Right lobe of liver (tissue), 6 donors: ENCODE data around the gene PRKAG2. TPM values are rescaled to one million over a fixed set of nuclear protein-coding genes. Genes with fewer than 3 reads are reported as not detected.

Source experiments
- ATAC-seq, 4 donors: fragments of 200-7000 bp; cut with Tn5 transposase; one replicate each; pipeline ENCODE4 v1.9.1; 2020; ENCODE audit warnings: mild to moderate bottlenecking in 4 of 4, moderate library complexity in 4 of 4
- DNase-seq, 3 donors: peaks; one replicate each; pipeline ENCODE4 v3.0.0-alpha.2; 2020
- H3K27ac ChIP-seq, 3 donors: fragments of 200-600 bp; one replicate each; pipeline ENCODE4 v1.8.0; 2022
- H3K27me3 ChIP-seq, 2 donors: fragments of 200-600 bp; one replicate each; pipeline ENCODE4 v1.8.0; 2022
- H3K36me3 ChIP-seq, 4 donors: fragments of 200-600 bp; sonication (generic) in 1 of 4; one replicate each; pipeline versions ENCODE4 v1.5.1 to v1.8.0; 2017 to 2022; ENCODE audit warnings: control low read depth in 1 of 4
- H3K4me1 ChIP-seq, 4 donors: fragments of 200-600 bp; sonication (generic) in 1 of 4; one replicate each; pipeline versions ENCODE4 v1.5.1 to v1.8.0; 2017 to 2022; ENCODE audit warnings: control low read depth in 1 of 4
- H3K4me3 ChIP-seq, 3 donors: fragments of 200-600 bp; one replicate each; pipeline ENCODE4 v1.8.0; 2022
- H3K9me3 ChIP-seq, 4 donors: fragments of 200-600 bp; sonication (generic) in 1 of 4; one replicate each; pipeline versions ENCODE4 v1.5.1 to v1.8.0; 2017 to 2022; ENCODE audit warnings: control low read depth in 1 of 4
- POLR2A ChIP-seq: fragments of 450-650 bp; IDR thresholded peaks from one replicate; pipeline ENCODE4 v1.6.1; 2017; ENCODE audit warnings: antibody characterized with exemption, mild to moderate bottlenecking
- WGBS: methylation state at CpG from one replicate; pipeline ENCODE4 v1.1.6; 2018; ENCODE audit warnings: low coverage, low lambda C conversion rate; ENCODE audit not compliant: insufficient coverage; ENCODE audit errors: missing lambda C conversion rate; 5-methylcytosine and 5-hydroxymethylcytosine counted together
- intact Hi-C, 2 donors: fragments of 100-400 bp; cut with DNase I; formaldehyde crosslinking; loops; one replicate each; pipeline versions ENCODE4 v1.11.2 to v1.14.1; 2022
- total RNA-seq, 6 experiments: library from RNA; depleted of rRNA in 2 of 6; stranded (reverse); fragments of >200 nt in 2 of 6; fragmentation: NEBNext Ultra II Directional in 3 of 6; extraction: Animal tissue kit (Norgen Biotek cat#: 25700) in 3 of 6; gene quantifications; one replicate each; pipeline versions ENCODE4 v1.1.0 to v1.2.4, GENCODE V29; 2016 to 2023
- TF ChIP-seq, protein P1 (sequence below), 4 donors: fragments of 200-600 bp in 3 of 4; fragments of 450-650 bp in 1 of 4; IDR thresholded peaks; one replicate each; pipeline versions ENCODE4 v1.5.1 to v1.8.0; 2016 to 2022; ENCODE audit warnings: antibody characterized with exemption in 4 of 4, mild to moderate bottlenecking in 2 of 4
- donor health status: DM: no; HTN: yes; CAD: no.
- donor health status: DM: no; HTN: no; CAD: no.
- donor health status: DM: no; HTN: no; CAD: no.
- donor health status: DM: no; HTN: yes; CAD: no.
- donor health status: DM: no; HTN: yes; CAD: no.

The PRKAG2 gene
- total RNA-seq, 6 experiments from 2014 or later, result 20.6 to 63.6 (median 29.5) TPM

DNA sequence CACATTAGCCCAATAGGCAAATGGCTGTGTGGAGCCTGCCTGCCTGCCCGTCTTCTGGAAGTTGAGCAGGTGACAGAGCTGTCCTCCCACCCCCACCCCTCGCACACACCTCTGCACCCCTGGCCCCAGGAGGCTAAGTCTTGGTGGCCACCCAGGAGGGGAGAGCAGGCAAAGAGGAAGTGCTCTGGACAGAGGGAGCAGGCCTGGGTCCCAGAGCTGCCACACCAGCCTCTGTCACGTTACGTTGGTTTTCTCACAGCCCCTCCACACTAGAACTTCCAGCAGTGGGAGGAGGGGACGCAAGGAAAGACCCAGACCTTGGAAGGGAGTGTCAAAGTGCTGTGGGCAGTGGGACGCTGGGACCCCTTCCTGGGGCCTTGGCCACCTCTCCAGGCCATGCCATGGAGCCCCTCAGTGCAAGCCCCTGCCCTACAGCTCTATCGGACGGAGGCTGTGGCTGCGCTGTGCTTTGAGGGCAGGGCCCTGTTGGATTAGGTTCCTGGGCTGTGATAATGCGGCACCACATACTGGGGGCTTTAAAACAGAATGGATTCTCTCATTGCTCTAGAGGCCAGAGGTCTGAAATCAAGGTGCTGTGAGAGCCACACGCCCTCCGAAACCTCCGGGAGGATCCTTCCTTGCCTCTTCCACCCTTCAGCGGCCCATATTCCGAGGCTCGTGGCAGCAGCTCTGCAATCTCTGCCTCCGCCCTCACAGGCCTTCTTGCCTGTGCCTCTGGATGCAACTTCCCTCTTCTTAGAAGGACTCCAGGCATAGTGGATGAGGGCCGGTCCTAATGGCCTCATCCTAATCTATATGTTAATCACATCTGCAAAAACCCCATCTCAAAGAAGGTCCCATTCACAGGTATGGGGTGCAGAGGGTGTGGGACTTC, 9.9 kb downstream of the PRKAG2 start:
- H3K36me3 ChIP-seq, result no peaks in the 10 kb centered on the region
- ATAC-seq, result no peak
- H3K4me3 ChIP-seq, result no peak overlapping the region
- WGBS, result 76% methylated on average over 3 of the region's 18 CpGs
- intact Hi-C loops, result no loop called here
- TF ChIP-seq POLR2A, result no peak
- TF ChIP-seq, protein P1, sequence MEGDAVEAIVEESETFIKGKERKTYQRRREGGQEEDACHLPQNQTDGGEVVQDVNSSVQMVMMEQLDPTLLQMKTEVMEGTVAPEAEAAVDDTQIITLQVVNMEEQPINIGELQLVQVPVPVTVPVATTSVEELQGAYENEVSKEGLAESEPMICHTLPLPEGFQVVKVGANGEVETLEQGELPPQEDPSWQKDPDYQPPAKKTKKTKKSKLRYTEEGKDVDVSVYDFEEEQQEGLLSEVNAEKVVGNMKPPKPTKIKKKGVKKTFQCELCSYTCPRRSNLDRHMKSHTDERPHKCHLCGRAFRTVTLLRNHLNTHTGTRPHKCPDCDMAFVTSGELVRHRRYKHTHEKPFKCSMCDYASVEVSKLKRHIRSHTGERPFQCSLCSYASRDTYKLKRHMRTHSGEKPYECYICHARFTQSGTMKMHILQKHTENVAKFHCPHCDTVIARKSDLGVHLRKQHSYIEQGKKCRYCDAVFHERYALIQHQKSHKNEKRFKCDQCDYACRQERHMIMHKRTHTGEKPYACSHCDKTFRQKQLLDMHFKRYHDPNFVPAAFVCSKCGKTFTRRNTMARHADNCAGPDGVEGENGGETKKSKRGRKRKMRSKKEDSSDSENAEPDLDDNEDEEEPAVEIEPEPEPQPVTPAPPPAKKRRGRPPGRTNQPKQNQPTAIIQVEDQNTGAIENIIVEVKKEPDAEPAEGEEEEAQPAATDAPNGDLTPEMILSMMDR (IDR thresholded peaks at IDR 0.05), result no peak
- peak overlapping the region; percentile 26 to 94 (median 91) for H3K27ac ChIP-seq
- peak in 2 of 3 donors; percentile 7 to 47 for DNase-seq
- H3K4me1 ChIP-seq, result peaks cover 0 to 84% (median 42%) of the 10 kb centered on the region in 4 donors
- no peaks in the 10 kb centered on the region for H3K9me3 ChIP-seq
- no peaks in the 10 kb centered on the region for H3K27me3 ChIP-seq

DNA sequence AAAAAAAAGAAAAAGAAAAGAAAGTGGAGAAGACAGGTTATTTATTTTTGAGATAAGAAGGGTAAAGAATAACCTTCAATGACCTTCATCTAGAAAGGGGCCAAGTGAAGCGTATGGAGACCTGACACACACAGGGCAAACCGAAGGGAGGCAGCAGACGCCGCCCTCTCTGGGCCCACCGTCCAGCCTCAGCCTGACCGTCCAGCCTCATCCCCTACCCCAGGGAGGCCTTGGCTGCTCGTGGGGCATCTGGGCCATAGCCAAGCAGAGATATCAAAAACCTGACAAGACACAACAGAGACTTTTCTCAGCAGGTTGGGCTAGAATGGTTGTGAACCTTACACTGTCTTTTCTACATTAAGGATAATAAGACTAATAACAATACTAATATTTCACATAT, 10.9 kb downstream of the PRKAG2 start:
- peak overlapping the region in 2 of 3 donors; percentile 75 to 94 for H3K27ac ChIP-seq
- no peak for ATAC-seq
- peaks cover 0 to 84% (median 38%) of the 10 kb centered on the region in 4 donors for H3K4me1 ChIP-seq
- H3K4me3 ChIP-seq, result no peak overlapping the region
- intact Hi-C loops, result no loop called here
- TF ChIP-seq, protein P1 (IDR thresholded peaks at IDR 0.05), result no peak
- TF ChIP-seq POLR2A, result no peak
- no peaks in the 10 kb centered on the region for H3K27me3 ChIP-seq
- WGBS, result 88% methylated on average over 7 of the region's 7 CpGs
- H3K36me3 ChIP-seq, result no peaks in the 10 kb centered on the region
- H3K9me3 ChIP-seq, result no peaks in the 10 kb centered on the region
- DNase-seq, result peak in 1 of 3 donors; percentile 5

DNA sequence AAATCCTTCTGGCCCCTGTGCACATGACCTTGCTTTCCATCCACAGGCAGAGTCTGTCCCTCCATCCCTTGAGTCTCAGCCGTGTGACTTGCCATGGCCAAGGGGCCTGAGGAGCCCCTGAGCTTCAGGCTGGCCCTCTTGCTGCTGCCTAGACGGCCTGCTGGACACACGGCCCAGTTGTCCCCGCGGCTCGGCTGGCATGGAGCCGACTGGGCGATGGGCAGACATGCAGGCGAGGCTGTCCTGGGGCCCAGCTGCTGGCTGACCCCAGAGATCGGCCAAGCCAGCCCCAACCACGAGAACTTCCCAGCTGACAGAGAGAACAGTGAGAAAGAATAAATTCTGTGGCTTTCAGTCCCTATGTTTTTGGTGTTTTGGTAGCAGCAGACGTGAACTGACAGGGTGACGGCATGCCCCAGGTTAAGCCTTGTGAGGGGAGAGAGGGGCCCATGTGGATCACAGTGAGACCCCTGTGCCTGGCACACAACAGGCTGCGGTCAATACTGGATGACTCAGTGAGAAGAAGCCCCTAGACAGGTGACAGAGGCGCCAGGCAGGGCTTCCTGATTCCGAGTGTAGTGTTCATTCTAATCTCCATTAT, 11.7 kb downstream of the PRKAG2 start:
- Histone ChIP-seq H3K4me1 (peaks cover 0 to 88% (median 37%) of the 10 kb centered on the region in 4 donors), H3K27me3 (no peaks in the 10 kb centered on the region), H3K36me3 (no peaks in the 10 kb centered on the region), H3K4me3 (no peak overlapping the region), H3K9me3 (no peaks in the 10 kb centered on the region), H3K27ac (peak overlapping the region in 2 of 3 donors; percentile 75 to 94)
- 43% methylated on average over 11 of the region's 16 CpGs for WGBS
- intact Hi-C loops, result no loop called here
- TF ChIP-seq POLR2A, result no peak
- TF ChIP-seq, protein P1 (IDR thresholded peaks at IDR 0.05), result no peak
- DNase-seq (peak; percentile 63 to 92 (median 86)), ATAC-seq (peak; percentile 4 to 60 (median 51))

DNA sequence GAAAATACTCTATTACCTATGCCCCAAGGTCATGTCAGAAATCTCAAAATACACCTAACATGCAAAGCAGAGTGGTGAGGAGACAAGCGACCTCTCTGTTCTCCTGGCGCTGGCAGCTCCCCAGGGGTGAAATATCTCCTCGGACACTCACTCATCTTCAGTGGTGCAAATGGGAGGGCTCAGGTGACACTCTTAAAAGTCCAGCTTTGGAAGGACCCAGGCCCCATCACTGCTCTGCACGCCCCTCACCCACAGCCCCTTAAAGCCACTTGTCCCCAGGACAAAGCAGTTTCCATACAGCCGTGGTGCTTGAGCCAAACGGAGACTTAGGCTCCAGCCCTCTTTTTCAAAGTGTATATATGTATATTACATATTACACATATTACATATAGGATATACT, 12.4 kb downstream of the PRKAG2 start:
- intact Hi-C loops, result loop anchor here in 1 of 2 donors (5.0 kb wide), 1 partner anchor 68 kb away; no protein-coding TSS in a partner anchor
- peak overlapping the region in 2 of 3 donors; percentile 75 to 94 for H3K27ac ChIP-seq
- H3K4me1 ChIP-seq, result peaks cover 0 to 88% (median 33%) of the 10 kb centered on the region in 4 donors
- no peaks in the 10 kb centered on the region for H3K9me3 ChIP-seq
- no peak overlapping the region for H3K4me3 ChIP-seq
- peak in 1 of 3 donors; percentile 7 for DNase-seq
- 38% methylated on average over 5 of the region's 6 CpGs for WGBS
- no peaks in the 10 kb centered on the region for H3K27me3 ChIP-seq
- ATAC-seq, result no peak
- TF ChIP-seq POLR2A, result no peak
- no peaks in the 10 kb centered on the region for H3K36me3 ChIP-seq
